Mesendoderm (in vitro differentiated cells): ENCODE data around the gene ZCCHC2.

ENCODE experiments used
- DNase-seq: peaks from one replicate; pipeline ENCODE4 v3.0.0; 2013
- H2AK5ac ChIP-seq: 2 replicates; pipeline ENCODE4 v1.6.1; 2013; ENCODE audit warnings: low read length, inconsistent platforms
- H2BK120ac ChIP-seq: 2 replicates; pipeline ENCODE4 v1.6.1; 2013; ENCODE audit warnings: low read depth, mild to moderate bottlenecking, low read length, moderate library complexity, mixed read lengths
- H2BK15ac ChIP-seq: replicated peaks from 2 replicates; pipeline ENCODE4 v1.6.1; 2013; ENCODE audit warnings: low read depth, mild to moderate bottlenecking, moderate library complexity
- H2BK5ac ChIP-seq: 2 replicates; pipeline ENCODE4 v1.6.1; 2013; ENCODE audit warnings: low read length, inconsistent platforms
- H3K18ac ChIP-seq: 2 replicates; pipeline ENCODE4 v1.6.1; 2013; ENCODE audit warnings: mild to moderate bottlenecking, low read length, mixed read lengths
- H3K23ac ChIP-seq: one replicate; pipeline ENCODE4 v1.6.1; 2013; ENCODE audit warnings: low read length
- H3K27ac ChIP-seq: 2 replicates; pipeline ENCODE4 v1.5.1; 2013; ENCODE audit warnings: low read depth, mild to moderate bottlenecking, inconsistent platforms, low read length, moderate library complexity
- H3K27me3 ChIP-seq: 2 replicates; pipeline ENCODE4 v1.6.1; 2013; ENCODE audit warnings: low read length, control low read depth, mild to moderate bottlenecking, inconsistent platforms; ENCODE audit not compliant: insufficient read depth, poor library complexity
- H3K36me3 ChIP-seq: 2 replicates; pipeline ENCODE4 v1.6.1; 2013; ENCODE audit warnings: low read length, inconsistent platforms; ENCODE audit not compliant: control insufficient read depth, insufficient read depth
- H3K4ac ChIP-seq: one replicate; pipeline ENCODE4 v1.6.1; 2013; ENCODE audit warnings: low read depth, mild to moderate bottlenecking, low read length, moderate library complexity
- H3K4me1 ChIP-seq: 2 replicates; pipeline ENCODE4 v1.6.1; 2013; ENCODE audit warnings: low read depth, low read length, inconsistent platforms; ENCODE audit not compliant: control insufficient read depth
- H3K4me2 ChIP-seq: 2 replicates; pipeline ENCODE4 v1.6.1; 2013; ENCODE audit warnings: low read length
- H3K4me3 ChIP-seq: 2 replicates; pipeline ENCODE4 v1.5.1; 2013; ENCODE audit warnings: mild to moderate bottlenecking, low read length
- H3K56ac ChIP-seq: one replicate; pipeline ENCODE4 v1.6.1; 2013; ENCODE audit warnings: low read length
- H3K79me1 ChIP-seq: 2 replicates; pipeline ENCODE4 v1.6.1; 2013; ENCODE audit warnings: low read length, inconsistent platforms
- H3K79me2 ChIP-seq: 2 replicates; pipeline ENCODE4 v1.6.1; 2013; ENCODE audit warnings: mild to moderate bottlenecking, low read length; ENCODE audit not compliant: control insufficient read depth, insufficient read depth
- H3K9ac ChIP-seq: 2 replicates; pipeline ENCODE4 v1.6.1; 2013; ENCODE audit warnings: low read length, inconsistent platforms
- H4K5ac ChIP-seq: one replicate; pipeline ENCODE4 v1.6.1; 2013; ENCODE audit warnings: low read length
- H4K8ac ChIP-seq: one replicate; pipeline ENCODE4 v1.6.1; 2013; ENCODE audit warnings: low read depth, mild to moderate bottlenecking, control low read depth, low read length, moderate library complexity
- WGBS: extraction: QIAGEN DNeasy Blood & Tissue Kit; methylation state at CpG from one replicate; pipeline ENCODE4 v1.1.7; 2013; ENCODE audit warnings: low lambda C conversion rate, missing lambda C conversion rate; ENCODE audit not compliant: insufficient coverage; ENCODE audit errors: extremely low coverage; 5-methylcytosine and 5-hydroxymethylcytosine counted together

The ZCCHC2 gene

DNA sequence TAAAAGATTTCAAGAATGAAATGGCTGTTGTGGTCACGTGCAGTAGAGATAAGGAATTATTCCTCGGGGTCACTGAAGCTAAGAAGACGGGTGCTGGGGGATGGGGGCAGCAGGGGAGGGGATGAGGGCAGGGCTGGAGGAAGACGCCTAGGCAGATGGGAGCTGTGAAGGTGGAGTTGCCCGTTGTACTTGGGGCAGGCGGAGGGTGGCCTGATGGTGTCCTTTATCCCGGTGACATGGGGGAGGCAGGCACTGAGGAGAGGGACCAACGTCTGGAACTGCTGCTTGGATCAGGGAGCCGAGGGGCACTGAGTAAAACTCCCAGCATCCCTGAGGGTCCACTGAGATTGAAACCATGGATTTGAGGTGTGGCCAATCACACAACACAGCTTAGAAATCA is 64.9 kb downstream of the ZCCHC2 start:
- Histone ChIP-seq H3K79me1 (no peaks in the 10 kb centered on the region), H3K4ac (no peak overlapping the region), H3K4me2 (no peak overlapping the region), H2AK5ac (no peak overlapping the region), H3K23ac (no peak overlapping the region), H2BK5ac (no peak overlapping the region), H4K5ac (no peak overlapping the region), H3K4me3 (no peak overlapping the region), H3K56ac (no peak overlapping the region), H3K9ac (no peak overlapping the region), H3K36me3 (no peaks in the 10 kb centered on the region), H2BK120ac (no peak overlapping the region), H4K8ac (no peak overlapping the region), H2BK15ac (no peak overlapping the region), H3K27me3 (no peaks in the 10 kb centered on the region), H3K4me1 (no peaks in the 10 kb centered on the region), H3K79me2 (no peaks in the 10 kb centered on the region), H3K27ac (no peak overlapping the region), H3K18ac (no peak overlapping the region)
- no CpG with 5 or more reads among the region's 9 CpGs for WGBS
- DNase-seq = no peak

DNA sequence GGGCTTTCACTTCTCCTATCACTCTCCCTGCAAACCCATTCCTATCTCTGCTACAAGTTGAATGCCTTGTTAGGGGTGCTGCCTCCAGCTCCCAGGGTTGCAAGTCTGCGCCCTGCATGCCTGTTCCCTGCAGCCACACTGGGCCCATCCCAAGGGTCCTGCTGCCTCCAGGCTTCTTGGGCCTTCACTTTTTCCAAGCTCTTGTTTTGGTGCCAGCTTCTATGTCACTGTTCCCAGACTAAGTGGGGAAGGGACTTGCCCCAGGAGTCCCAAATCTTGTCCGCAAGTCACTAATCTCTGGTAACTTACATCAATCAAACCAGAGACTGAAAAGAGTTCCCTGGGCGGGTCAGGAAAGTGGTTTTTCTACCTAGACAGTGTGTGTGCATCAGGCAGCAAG is 65.4 kb downstream of the ZCCHC2 start:
- no peak overlapping the region for H3K9ac ChIP-seq
- no peaks in the 10 kb centered on the region for H3K4me1 ChIP-seq
- no CpG with 5 or more reads among the region's 3 CpGs for WGBS
- no peaks in the 10 kb centered on the region for H3K79me1 ChIP-seq
- no peak overlapping the region for H3K4me3 ChIP-seq
- H3K36me3 ChIP-seq = no peaks in the 10 kb centered on the region
- H2BK15ac ChIP-seq = no peak overlapping the region
- no peak overlapping the region for H3K18ac ChIP-seq
- no peak overlapping the region for H4K8ac ChIP-seq
- H3K4me2 ChIP-seq = no peak overlapping the region
- H4K5ac ChIP-seq = no peak overlapping the region
- H2BK120ac ChIP-seq = no peak overlapping the region
- H2BK5ac ChIP-seq = no peak overlapping the region
- no peaks in the 10 kb centered on the region for H3K79me2 ChIP-seq
- DNase-seq = no peak
- H3K27me3 ChIP-seq = no peaks in the 10 kb centered on the region
- no peak overlapping the region for H3K23ac ChIP-seq
- no peak overlapping the region for H2AK5ac ChIP-seq
- no peak overlapping the region for H3K56ac ChIP-seq
- no peak overlapping the region for H3K27ac ChIP-seq
- H3K4ac ChIP-seq = no peak overlapping the region

DNA sequence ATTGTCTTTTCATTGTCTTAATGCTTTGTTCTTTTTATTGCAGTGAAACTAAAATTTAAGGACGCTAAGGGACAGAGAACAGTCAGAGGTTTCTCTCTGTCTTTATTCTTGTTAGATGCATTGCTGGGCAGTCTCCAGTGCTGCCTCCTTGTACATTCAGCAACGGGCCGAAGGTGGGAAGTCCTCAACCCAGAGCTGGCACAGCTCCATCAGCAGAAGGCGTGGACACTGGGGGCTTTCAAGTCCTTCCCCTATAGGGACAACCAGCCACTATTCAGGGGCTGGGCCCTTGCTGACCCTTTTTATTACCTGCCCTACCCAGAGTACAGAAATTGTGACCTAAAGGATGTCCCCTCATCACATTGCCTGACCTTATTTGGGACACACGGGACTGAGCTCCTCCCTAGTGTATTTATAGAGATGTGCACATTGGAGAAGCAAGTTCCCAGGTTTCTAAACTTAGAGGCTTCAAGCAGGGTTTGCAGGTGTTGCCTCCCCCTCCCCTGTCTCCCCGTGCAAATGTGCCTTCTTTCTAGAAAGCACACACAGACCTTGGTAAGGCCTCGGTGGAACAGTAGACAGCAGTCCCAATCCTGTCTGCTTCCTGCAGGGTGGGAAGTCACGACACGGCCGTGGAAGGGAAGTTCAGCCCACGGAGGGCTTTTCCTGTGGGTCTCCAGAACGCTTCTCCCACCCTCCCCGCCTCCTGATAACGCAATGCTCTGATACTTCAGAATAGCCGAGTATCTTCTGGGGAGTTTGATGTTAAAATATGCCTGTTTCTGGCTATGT is 68.2 kb downstream of the ZCCHC2 start:
- Histone ChIP-seq H3K23ac (no peak overlapping the region), H2BK15ac (no peak overlapping the region), H3K27me3 (peaks cover 4% of the 10 kb centered on the region), H2BK120ac (no peak overlapping the region), H3K4ac (no peak overlapping the region), H2AK5ac (no peak overlapping the region), H3K36me3 (no peaks in the 10 kb centered on the region), H3K9ac (no peak overlapping the region), H3K79me1 (no peaks in the 10 kb centered on the region), H2BK5ac (no peak overlapping the region), H3K4me1 (no peaks in the 10 kb centered on the region), H4K8ac (no peak overlapping the region), H3K18ac (no peak overlapping the region), H3K56ac (no peak overlapping the region), H3K4me2 (no peak overlapping the region), H4K5ac (no peak overlapping the region), H3K4me3 (no peak overlapping the region), H3K27ac (no peak overlapping the region), H3K79me2 (no peaks in the 10 kb centered on the region)
- WGBS = no CpG with 5 or more reads among the region's 15 CpGs
- DNase-seq = no peak

DNA sequence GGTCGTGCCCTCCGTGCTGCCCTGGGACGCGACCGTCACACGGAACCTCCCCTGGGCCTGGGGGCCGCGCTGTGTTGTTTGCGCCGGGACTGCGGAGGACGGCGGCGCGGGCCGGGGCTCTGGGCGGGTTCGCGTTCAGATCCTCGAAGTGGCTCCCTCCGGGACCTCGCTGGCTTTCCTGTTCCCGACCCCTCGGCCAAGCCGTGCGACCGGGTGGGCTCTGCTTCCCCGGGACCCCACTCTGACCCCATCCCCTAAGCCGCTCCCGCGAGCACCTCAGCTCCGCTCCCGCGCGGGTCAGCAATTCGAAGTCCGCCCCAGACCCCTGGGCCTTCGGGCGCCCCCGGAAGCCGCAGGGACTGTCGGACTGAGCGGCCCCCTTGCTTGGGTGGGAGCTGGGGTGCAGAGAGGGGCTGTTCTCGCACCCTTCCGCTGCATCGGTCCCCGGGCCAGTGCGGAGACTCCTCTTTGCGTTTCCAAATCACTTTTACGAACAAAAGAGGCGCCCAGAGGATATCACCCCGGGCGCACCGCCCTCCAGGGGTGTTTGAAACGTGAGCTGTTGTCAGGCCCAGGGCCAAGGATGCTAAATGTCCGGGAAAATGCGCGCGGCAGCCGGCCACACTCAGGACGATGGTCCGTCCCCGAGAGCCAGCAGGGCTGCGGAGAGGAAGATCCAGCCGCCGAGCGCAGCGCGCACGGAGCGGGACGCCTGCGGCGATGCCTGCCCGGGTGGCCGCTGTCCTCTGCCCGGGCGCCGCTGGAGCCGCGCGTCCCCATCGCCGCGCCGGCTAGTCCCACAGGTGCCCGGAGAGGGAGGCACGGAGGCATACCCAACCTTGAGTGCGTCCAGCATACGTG is 73.5 kb downstream of the ZCCHC2 start:
- Histone ChIP-seq H3K27me3 (peaks cover 16% of the 10 kb centered on the region), H2BK120ac (no peak overlapping the region)
- DNase-seq = no peak

DNA sequence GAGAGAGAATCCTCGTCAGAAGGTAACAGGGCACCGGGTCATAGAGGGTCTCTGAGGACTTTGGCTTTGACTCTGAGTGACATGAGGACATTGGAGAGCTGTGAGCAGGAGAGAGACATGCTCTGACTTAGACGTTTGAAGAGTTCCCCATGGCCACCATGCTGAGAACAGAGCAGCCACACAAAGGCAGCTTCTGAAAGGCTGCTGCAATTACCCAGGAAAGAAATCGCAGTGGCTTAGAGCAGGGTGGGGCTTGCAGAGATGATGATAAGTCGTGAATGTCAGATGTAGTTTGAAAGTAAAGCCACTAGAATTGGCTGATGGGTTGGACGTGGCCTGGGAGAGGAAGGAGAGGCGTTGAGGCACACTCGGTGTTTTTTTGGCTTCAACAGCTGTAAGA is 79.0 kb downstream of the ZCCHC2 start:
- no peak overlapping the region for H3K18ac ChIP-seq
- no peak overlapping the region for H3K23ac ChIP-seq
- H3K27ac ChIP-seq = no peak overlapping the region
- peaks cover 5% of the 10 kb centered on the region for H3K27me3 ChIP-seq
- no peak overlapping the region for H3K4ac ChIP-seq
- no peak overlapping the region for H2AK5ac ChIP-seq
- DNase-seq = no peak
- H2BK120ac ChIP-seq = no peak overlapping the region
- no peaks in the 10 kb centered on the region for H3K79me1 ChIP-seq
- no peak overlapping the region for H3K4me2 ChIP-seq
- H3K9ac ChIP-seq = no peak overlapping the region
- H3K36me3 ChIP-seq = no peaks in the 10 kb centered on the region
- no peak overlapping the region for H4K5ac ChIP-seq
- WGBS = no CpG with 5 or more reads among the region's 8 CpGs
- H2BK5ac ChIP-seq = no peak overlapping the region
- H2BK15ac ChIP-seq = no peak overlapping the region
- H3K79me2 ChIP-seq = no peaks in the 10 kb centered on the region
- H3K4me3 ChIP-seq = no peak overlapping the region
- no peaks in the 10 kb centered on the region for H3K4me1 ChIP-seq
- H4K8ac ChIP-seq = no peak overlapping the region
- H3K56ac ChIP-seq = no peak overlapping the region

More for the DNA sequence above, 73.5 kb downstream of the ZCCHC2 start:
- no peak overlapping the region for H2BK15ac ChIP-seq
- H3K36me3 ChIP-seq = no peaks in the 10 kb centered on the region
- H3K79me1 ChIP-seq = no peaks in the 10 kb centered on the region
- no peak overlapping the region for H3K27ac ChIP-seq
- H3K9ac ChIP-seq = peak overlapping the region; percentile 66
- peak overlapping the region; percentile 87 for H3K4me2 ChIP-seq
- H3K4me3 ChIP-seq = peak overlapping the region; percentile 52
- no peaks in the 10 kb centered on the region for H3K79me2 ChIP-seq
- H4K5ac ChIP-seq = no peak overlapping the region
- H3K56ac ChIP-seq = peak overlapping the region; percentile 80
- no peak overlapping the region for H2AK5ac ChIP-seq
- no peak overlapping the region for H4K8ac ChIP-seq
- H3K18ac ChIP-seq = peak overlapping the region; percentile 62
- no peak overlapping the region for H2BK5ac ChIP-seq
- no CpG with 5 or more reads among the region's 90 CpGs for WGBS
- peak overlapping the region; percentile 80 for H3K23ac ChIP-seq
- H3K4me1 ChIP-seq = no peaks in the 10 kb centered on the region
- no peak overlapping the region for H3K4ac ChIP-seq
